ENCODE results near the gene CBR1. TPM values are rescaled to one million over a fixed set of nuclear protein-coding genes. Genes with fewer than 3 reads are reported as not detected.

Gene CBR1
- total RNA-seq, 4 donors from 2014 or later, result 55.6 to 114 (median 79.5) TPM

Small RNA genes lying within 50 kb of the gene (small RNA-seq; reads per million reads assigned to genes)
- not detected for gene RNU6-992P

Other genes with a start within 250 kb of the CBR1 start
- gene SETD4, start 9.5 kb upstream of the CBR1 start, total RNA-seq, result 10 to 100 TPM; 16.8 to 23.2 (median 21.2) TPM
- 10 to 100 TPM; 20.9 to 46.7 (median 24.5) TPM for gene CBR3, start 65.1 kb downstream of the CBR1 start, total RNA-seq
- 10 to 100 TPM in 3 of 4 donors, 1 to 10 TPM in 1; 8.3 to 31.1 (median 16.7) TPM for gene DOP1B, start 86.8 kb downstream of the CBR1 start, total RNA-seq